Measurements from ENCODE around the gene CHURC1.

- no peak for TF ChIP-seq CTCF (IDR thresholded peaks at IDR 0.05)
- no peak for TF ChIP-seq POLR2A (IDR thresholded peaks at IDR 0.05)
Measured at GRCh38 chr14:64968651-64969050, 54.4 kb downstream of the CHURC1 start.
